HFF-Myc (cell line): ENCODE results near the gene SLC16A1.
A peak's percentile ranks its signal among the peaks of the same experiment; 100 is the strongest.

Source experiments
- DNase-seq: peaks from one replicate; pipeline ENCODE4 v3.0.0-alpha.2; 2011; ENCODE audit warnings: low read depth; ENCODE audit errors: extremely low read depth
- H3K4me3 ChIP-seq: replicated peaks from 2 replicates; pipeline ENCODE4 v1.5.1; 2011; ENCODE audit warnings: low read depth, mild to moderate bottlenecking, control low read depth, low read length
- CTCF ChIP-seq: IDR thresholded peaks from 2 replicates; pipeline ENCODE4 v1.5.1; 2012; ENCODE audit warnings: mild to moderate bottlenecking, low read depth, low read length, control low read depth; ENCODE audit errors: missing control alignments

The SLC16A1 gene

GRCh38 chr1:112954945-112955772 lies 837 bp downstream of the SLC16A1 start:
- peak overlapping the region; percentile 97 for H3K4me3 ChIP-seq
- DNase-seq: no peak
- no peak for TF ChIP-seq CTCF

- no peak for DNase-seq
- peak overlapping the region; percentile 97 for H3K4me3 ChIP-seq
- no peak for TF ChIP-seq CTCF
Observed at GRCh38 chr1:112954017-112954650, 1.9 kb downstream of the SLC16A1 start.

GRCh38 chr1:112950426-112950825 lies 5.6 kb downstream of the SLC16A1 start:
- no peak for TF ChIP-seq CTCF
- no peak overlapping the region for H3K4me3 ChIP-seq
- DNase-seq: no peak

GRCh38 chr1:112946683-112947082 lies 9.3 kb downstream of the SLC16A1 start:
- no peak for DNase-seq
- no peak overlapping the region for H3K4me3 ChIP-seq
- no peak for TF ChIP-seq CTCF

GRCh38 chr1:112939810-112940209 lies 16.2 kb downstream of the SLC16A1 start:
- no peak overlapping the region for H3K4me3 ChIP-seq
- DNase-seq: no peak
- TF ChIP-seq CTCF: no peak

GRCh38 chr1:112938210-112938609 lies 17.8 kb downstream of the SLC16A1 start:
- no peak for TF ChIP-seq CTCF
- DNase-seq: no peak
- H3K4me3 ChIP-seq: no peak overlapping the region

- no peak for TF ChIP-seq CTCF
- DNase-seq: no peak
- H3K4me3 ChIP-seq: no peak overlapping the region
Observed at GRCh38 chr1:112937495-112937894, 18.5 kb downstream of the SLC16A1 start.
